Calu3 (cell line): Measurements from ENCODE around the gene ROBO3. TPM values are rescaled to one million over a fixed set of nuclear protein-coding genes. Genes with fewer than 3 reads are reported as not detected.

Experiments
- BruUV-seq: library from RNA; stranded (reverse); fragments of 400-500 nt; replicated peaks from 2 replicates; lab custom pipeline; 2021; lab: Mats Ljungman, UMichigan
- CTCF ChIA-PET: fragments of 300-600 bp; sonication (Branson Sonifier 250); formaldehyde crosslinking; loops from one replicate; lab custom pipeline; 2022; ENCODE audit warnings: antibody characterized with exemption; lab: Charles Lee
- DNase-seq: peaks from one replicate; pipeline ENCODE4 v3.0.0; 2022
- H3K27ac Mint-ChIP-seq: one replicate; pipeline ENCODE4 v1.8.0; 2022; ENCODE audit warnings: mixed read lengths; ENCODE audit not compliant: unreplicated experiment
- H3K27me3 Mint-ChIP-seq: one replicate; pipeline ENCODE4 v1.8.0; 2022; ENCODE audit warnings: mixed read lengths; ENCODE audit not compliant: unreplicated experiment
- H3K36me3 Mint-ChIP-seq: one replicate; pipeline ENCODE4 v1.8.0; 2022; ENCODE audit warnings: mild to moderate bottlenecking, moderate library complexity, mixed read lengths; ENCODE audit not compliant: insufficient read depth, unreplicated experiment
- H3K4me1 Mint-ChIP-seq: one replicate; pipeline ENCODE4 v1.8.0; 2022; ENCODE audit warnings: mild to moderate bottlenecking, low read depth, mixed read lengths; ENCODE audit not compliant: unreplicated experiment
- H3K4me3 Mint-ChIP-seq: one replicate; pipeline ENCODE4 v1.8.0; 2022; ENCODE audit warnings: mild to moderate bottlenecking, low read depth, moderate library complexity, mixed read lengths; ENCODE audit not compliant: unreplicated experiment
- H3K9me3 Mint-ChIP-seq: one replicate; pipeline ENCODE4 v1.8.0; 2022; ENCODE audit warnings: low read depth, mixed read lengths; ENCODE audit not compliant: unreplicated experiment
- CTCF ChIP-seq: fragments of 200-600 bp; IDR thresholded peaks from one replicate; pipeline ENCODE4 v1.8.0; 2022; ENCODE audit warnings: antibody characterized with exemption; ENCODE audit not compliant: unreplicated experiment
- intact Hi-C: fragments of 100-400 bp; cut with micrococcal nuclease; formaldehyde crosslinking; loops from one replicate; pipeline ENCODE4 v1.10.0; 2022; ENCODE audit not compliant: unreplicated experiment
- total RNA-seq: library from RNA; stranded (reverse); gene quantifications from 2 replicates; pipeline ENCODE4 v1.2.3, GENCODE V29; 2022

ROBO3 gene
- total RNA-seq, 1 experiment from 2014 or later, result 0.99 TPM

GRCh38 chr11:124841201-124841600, 24.0 kb upstream of the ROBO3 start:
- H3K4me1 Mint-ChIP-seq, result no peaks in the 10 kb centered on the region
- no TSS peak for BruUV-seq
- no peaks in the 10 kb centered on the region for H3K9me3 Mint-ChIP-seq
- no peaks in the 10 kb centered on the region for H3K36me3 Mint-ChIP-seq
- CTCF ChIA-PET, result no interaction called here
- peaks cover 81% of the 10 kb centered on the region for H3K27me3 Mint-ChIP-seq
- intact Hi-C loops, result no loop called here
- TF ChIP-seq CTCF, result no peak
- H3K27ac Mint-ChIP-seq, result no peak overlapping the region
- H3K4me3 Mint-ChIP-seq, result no peak overlapping the region
- DNase-seq, result no peak

- no peak overlapping the region for H3K27ac Mint-ChIP-seq
- no peak for DNase-seq
- no peak for TF ChIP-seq CTCF
- CTCF ChIA-PET, result no interaction called here
- no peak overlapping the region for H3K4me3 Mint-ChIP-seq
- H3K36me3 Mint-ChIP-seq, result no peaks in the 10 kb centered on the region
- peaks cover 87% of the 10 kb centered on the region for H3K27me3 Mint-ChIP-seq
- no TSS peak for BruUV-seq
- intact Hi-C loops, result no loop called here
- H3K4me1 Mint-ChIP-seq, result no peaks in the 10 kb centered on the region
- H3K9me3 Mint-ChIP-seq, result no peaks in the 10 kb centered on the region
Observed at GRCh38 chr11:124841840-124842239, 23.4 kb upstream of the ROBO3 start.

GRCh38 chr11:124842305-124842704, 22.9 kb upstream of the ROBO3 start:
- intact Hi-C loops, result no loop called here
- H3K27me3 Mint-ChIP-seq, result peaks cover 92% of the 10 kb centered on the region

GRCh38 chr11:124843616-124843910, 21.7 kb upstream of the ROBO3 start:
- Mint-ChIP-seq H3K9me3 (no peaks in the 10 kb centered on the region), H3K4me1 (no peaks in the 10 kb centered on the region), H3K4me3 (no peak overlapping the region), H3K27ac (no peak overlapping the region), H3K36me3 (no peaks in the 10 kb centered on the region), H3K27me3 (peaks cover 98% of the 10 kb centered on the region)
- BruUV-seq, result no TSS peak
- CTCF ChIA-PET, result no interaction called here
- DNase-seq, result no peak
- intact Hi-C loops, result no loop called here
- TF ChIP-seq CTCF, result no peak

More at GRCh38 chr11:124842305-124842704, 22.9 kb upstream of the ROBO3 start:
- H3K9me3 Mint-ChIP-seq, result no peaks in the 10 kb centered on the region
- no peaks in the 10 kb centered on the region for H3K4me1 Mint-ChIP-seq
- BruUV-seq, result no TSS peak
- no peak overlapping the region for H3K27ac Mint-ChIP-seq
- no peaks in the 10 kb centered on the region for H3K36me3 Mint-ChIP-seq
- CTCF ChIA-PET, result no interaction called here
- H3K4me3 Mint-ChIP-seq, result no peak overlapping the region
- no peak for TF ChIP-seq CTCF
- DNase-seq, result no peak
